ENCODE results near the gene SERPINB6. TPM values are rescaled to one million over a fixed set of nuclear protein-coding genes. Genes with fewer than 3 reads are reported as not detected.
A peak's percentile ranks its signal among the peaks of the same experiment; 100 is the strongest.

The SERPINB6 gene
- total and polyA plus RNA-seq, 9 of the 15 experiments (the other 6 are each of a cell fraction or from before 2014, with no cell fraction given) = 86.6 to 211 (median 143) TPM

DNA sequence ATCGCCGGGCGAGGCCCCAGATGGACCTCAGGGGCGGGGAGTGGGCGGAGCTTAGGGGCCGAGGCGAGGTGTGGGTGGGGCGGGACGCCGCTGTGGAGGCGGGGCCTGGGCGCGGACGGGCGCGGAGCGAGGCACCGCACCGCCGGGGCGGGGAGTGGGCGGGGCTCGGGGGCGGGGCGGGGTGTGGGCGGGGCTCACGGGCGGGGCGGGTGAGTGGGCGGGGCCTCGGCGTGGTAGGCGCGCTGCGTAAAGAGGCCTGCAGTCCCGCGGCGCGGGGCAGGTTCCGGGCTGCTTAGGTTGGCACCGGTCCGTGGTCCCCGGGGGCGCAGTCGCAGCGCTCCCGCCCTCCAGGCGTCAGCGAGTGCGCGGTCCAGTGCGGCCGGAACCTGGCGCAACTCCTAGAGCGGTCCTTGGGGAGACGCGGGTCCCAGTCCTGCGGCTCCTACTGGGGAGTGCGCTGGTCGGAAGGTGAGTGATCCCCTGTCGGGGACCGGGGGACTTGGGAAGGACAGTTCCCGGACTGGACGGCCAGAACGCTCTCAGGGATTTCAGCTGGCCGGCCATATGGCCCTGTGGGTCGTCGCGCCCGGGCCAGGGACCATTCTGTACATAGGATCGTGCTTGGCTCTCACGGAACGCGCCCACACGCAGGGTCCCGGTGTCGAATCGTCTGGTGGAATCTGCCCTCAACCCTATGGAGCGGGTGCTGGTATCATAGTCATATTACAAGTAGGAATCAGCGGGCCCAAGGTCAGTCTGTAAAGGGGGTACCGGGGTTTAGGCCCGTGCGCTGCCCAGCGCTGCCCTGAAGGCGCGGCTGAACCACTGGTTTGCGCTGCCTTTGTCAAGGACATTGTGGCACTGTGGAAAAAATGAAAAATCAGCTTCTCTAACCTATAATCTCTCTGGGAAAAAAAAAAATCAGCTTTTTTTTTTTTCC is 28.5 kb upstream of the SERPINB6 start, which contains the start of gene NQO2 (continued):
- TF ChIP-seq, protein P1, sequence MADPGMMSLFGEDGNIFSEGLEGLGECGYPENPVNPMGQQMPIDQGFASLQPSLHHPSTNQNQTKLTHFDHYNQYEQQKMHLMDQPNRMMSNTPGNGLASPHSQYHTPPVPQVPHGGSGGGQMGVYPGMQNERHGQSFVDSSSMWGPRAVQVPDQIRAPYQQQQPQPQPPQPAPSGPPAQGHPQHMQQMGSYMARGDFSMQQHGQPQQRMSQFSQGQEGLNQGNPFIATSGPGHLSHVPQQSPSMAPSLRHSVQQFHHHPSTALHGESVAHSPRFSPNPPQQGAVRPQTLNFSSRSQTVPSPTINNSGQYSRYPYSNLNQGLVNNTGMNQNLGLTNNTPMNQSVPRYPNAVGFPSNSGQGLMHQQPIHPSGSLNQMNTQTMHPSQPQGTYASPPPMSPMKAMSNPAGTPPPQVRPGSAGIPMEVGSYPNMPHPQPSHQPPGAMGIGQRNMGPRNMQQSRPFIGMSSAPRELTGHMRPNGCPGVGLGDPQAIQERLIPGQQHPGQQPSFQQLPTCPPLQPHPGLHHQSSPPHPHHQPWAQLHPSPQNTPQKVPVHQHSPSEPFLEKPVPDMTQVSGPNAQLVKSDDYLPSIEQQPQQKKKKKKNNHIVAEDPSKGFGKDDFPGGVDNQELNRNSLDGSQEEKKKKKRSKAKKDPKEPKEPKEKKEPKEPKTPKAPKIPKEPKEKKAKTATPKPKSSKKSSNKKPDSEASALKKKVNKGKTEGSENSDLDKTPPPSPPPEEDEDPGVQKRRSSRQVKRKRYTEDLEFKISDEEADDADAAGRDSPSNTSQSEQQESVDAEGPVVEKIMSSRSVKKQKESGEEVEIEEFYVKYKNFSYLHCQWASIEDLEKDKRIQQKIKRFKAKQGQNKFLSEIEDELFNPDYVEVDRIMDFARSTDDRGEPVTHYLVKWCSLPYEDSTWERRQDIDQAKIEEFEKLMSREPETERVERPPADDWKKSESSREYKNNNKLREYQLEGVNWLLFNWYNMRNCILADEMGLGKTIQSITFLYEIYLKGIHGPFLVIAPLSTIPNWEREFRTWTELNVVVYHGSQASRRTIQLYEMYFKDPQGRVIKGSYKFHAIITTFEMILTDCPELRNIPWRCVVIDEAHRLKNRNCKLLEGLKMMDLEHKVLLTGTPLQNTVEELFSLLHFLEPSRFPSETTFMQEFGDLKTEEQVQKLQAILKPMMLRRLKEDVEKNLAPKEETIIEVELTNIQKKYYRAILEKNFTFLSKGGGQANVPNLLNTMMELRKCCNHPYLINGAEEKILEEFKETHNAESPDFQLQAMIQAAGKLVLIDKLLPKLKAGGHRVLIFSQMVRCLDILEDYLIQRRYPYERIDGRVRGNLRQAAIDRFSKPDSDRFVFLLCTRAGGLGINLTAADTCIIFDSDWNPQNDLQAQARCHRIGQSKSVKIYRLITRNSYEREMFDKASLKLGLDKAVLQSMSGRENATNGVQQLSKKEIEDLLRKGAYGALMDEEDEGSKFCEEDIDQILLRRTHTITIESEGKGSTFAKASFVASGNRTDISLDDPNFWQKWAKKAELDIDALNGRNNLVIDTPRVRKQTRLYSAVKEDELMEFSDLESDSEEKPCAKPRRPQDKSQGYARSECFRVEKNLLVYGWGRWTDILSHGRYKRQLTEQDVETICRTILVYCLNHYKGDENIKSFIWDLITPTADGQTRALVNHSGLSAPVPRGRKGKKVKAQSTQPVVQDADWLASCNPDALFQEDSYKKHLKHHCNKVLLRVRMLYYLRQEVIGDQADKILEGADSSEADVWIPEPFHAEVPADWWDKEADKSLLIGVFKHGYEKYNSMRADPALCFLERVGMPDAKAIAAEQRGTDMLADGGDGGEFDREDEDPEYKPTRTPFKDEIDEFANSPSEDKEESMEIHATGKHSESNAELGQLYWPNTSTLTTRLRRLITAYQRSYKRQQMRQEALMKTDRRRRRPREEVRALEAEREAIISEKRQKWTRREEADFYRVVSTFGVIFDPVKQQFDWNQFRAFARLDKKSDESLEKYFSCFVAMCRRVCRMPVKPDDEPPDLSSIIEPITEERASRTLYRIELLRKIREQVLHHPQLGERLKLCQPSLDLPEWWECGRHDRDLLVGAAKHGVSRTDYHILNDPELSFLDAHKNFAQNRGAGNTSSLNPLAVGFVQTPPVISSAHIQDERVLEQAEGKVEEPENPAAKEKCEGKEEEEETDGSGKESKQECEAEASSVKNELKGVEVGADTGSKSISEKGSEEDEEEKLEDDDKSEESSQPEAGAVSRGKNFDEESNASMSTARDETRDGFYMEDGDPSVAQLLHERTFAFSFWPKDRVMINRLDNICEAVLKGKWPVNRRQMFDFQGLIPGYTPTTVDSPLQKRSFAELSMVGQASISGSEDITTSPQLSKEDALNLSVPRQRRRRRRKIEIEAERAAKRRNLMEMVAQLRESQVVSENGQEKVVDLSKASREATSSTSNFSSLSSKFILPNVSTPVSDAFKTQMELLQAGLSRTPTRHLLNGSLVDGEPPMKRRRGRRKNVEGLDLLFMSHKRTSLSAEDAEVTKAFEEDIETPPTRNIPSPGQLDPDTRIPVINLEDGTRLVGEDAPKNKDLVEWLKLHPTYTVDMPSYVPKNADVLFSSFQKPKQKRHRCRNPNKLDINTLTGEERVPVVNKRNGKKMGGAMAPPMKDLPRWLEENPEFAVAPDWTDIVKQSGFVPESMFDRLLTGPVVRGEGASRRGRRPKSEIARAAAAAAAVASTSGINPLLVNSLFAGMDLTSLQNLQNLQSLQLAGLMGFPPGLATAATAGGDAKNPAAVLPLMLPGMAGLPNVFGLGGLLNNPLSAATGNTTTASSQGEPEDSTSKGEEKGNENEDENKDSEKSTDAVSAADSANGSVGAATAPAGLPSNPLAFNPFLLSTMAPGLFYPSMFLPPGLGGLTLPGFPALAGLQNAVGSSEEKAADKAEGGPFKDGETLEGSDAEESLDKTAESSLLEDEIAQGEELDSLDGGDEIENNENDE (IDR thresholded peaks at IDR 0.05; ENCODE audit: low read depth, low read length) = no peak
- no peak for TF ChIP-seq FUS (optimal IDR thresholded peaks at IDR 0.05; ENCODE audit: low read depth, low read length)
- TF ChIP-seq HSF4 (CRISPR knock-in tag; IDR thresholded peaks at IDR 0.05; ENCODE audit: borderline replicate concordance) = no peak
- no peak for TF ChIP-seq MTA2 (IDR thresholded peaks at IDR 0.05; ENCODE audit: low read depth)
- TF ChIP-seq ZEB2 (IDR thresholded peaks at IDR 0.05) = no peak
- no peak for TF ChIP-seq BDP1 (IDR thresholded peaks at IDR 0.05; ENCODE audit: insufficient read depth, insufficient read length)
- TF ChIP-seq, protein P2, sequence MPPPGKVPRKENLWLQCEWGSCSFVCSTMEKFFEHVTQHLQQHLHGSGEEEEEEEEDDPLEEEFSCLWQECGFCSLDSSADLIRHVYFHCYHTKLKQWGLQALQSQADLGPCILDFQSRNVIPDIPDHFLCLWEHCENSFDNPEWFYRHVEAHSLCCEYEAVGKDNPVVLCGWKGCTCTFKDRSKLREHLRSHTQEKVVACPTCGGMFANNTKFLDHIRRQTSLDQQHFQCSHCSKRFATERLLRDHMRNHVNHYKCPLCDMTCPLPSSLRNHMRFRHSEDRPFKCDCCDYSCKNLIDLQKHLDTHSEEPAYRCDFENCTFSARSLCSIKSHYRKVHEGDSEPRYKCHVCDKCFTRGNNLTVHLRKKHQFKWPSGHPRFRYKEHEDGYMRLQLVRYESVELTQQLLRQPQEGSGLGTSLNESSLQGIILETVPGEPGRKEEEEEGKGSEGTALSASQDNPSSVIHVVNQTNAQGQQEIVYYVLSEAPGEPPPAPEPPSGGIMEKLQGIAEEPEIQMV (tag; conservative IDR thresholded peaks at IDR 0.05; ENCODE audit: low read depth) = no peak
- peak; percentile 26; the same call in 1 of the 2 replicates for TF ChIP-seq BCOR (IDR thresholded peaks at IDR 0.05)
- no peak for TF ChIP-seq ZNF57 (CRISPR knock-in tag; IDR thresholded peaks at IDR 0.05)
- TF ChIP-seq, protein P3, sequence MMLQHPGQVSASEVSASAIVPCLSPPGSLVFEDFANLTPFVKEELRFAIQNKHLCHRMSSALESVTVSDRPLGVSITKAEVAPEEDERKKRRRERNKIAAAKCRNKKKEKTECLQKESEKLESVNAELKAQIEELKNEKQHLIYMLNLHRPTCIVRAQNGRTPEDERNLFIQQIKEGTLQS (IDR thresholded peaks at IDR 0.05) = no peak
- TF ChIP-seq, protein P3 (CRISPR knock-in tag; conservative IDR thresholded peaks at IDR 0.05) = 0 out of 2 replicates have a peak, but pooled peaks have one; percentile 30
- TF ChIP-seq ZNF263 (CRISPR knock-in tag; IDR thresholded peaks at IDR 0.05; ENCODE audit: borderline replicate concordance) = peak; percentile 47; the same call in 1 of the 2 replicates
- TF ChIP-seq SP2 (IDR thresholded peaks at IDR 0.05; ENCODE audit: extremely low read depth, low read depth, low read length, poor library complexity, severe bottlenecking) = no peak
- TF ChIP-seq PTBP1 (IDR thresholded peaks at IDR 0.05; ENCODE audit: low read depth, low read length) = no peak

All from K562 (cell line).